Gastrocnemius medialis (tissue), 4 donors: ENCODE results near the gene ARPP19. TPM values are rescaled to one million over a fixed set of nuclear protein-coding genes. Genes with fewer than 3 reads are reported as not detected.
A peak's percentile ranks its signal among the peaks of the same experiment; 100 is the strongest.

Experiments
- ATAC-seq, 2 donors: fragments of 150-250 bp; one replicate each; pipeline ENCODE4 v1.9.1; 2016
- DNase-seq, 2 donors: peaks; one replicate each; pipeline ENCODE4 v3.0.0-alpha.2; 2019
- H3K27ac ChIP-seq, 4 donors: fragments of 200-600 bp; sonication (generic); 1 replicate in 1 of 4; 2 replicates in 3 of 4; pipeline ENCODE4 v1.5.1; 2016 to 2018; ENCODE audit warnings: mild to moderate bottlenecking in 2 of 4, moderate library complexity in 1 of 4
- H3K27me3 ChIP-seq, 3 donors: fragments of 200-600 bp; sonication (generic) in 2 of 3; 1 replicate in 1 of 3; 2 replicates in 2 of 3; pipeline versions ENCODE4 v1.5.1 to v1.6.0; 2016 to 2019; ENCODE audit warnings: mild to moderate bottlenecking in 1 of 3, moderate library complexity in 1 of 3
- H3K36me3 ChIP-seq, 2 donors: fragments of 200-600 bp; sonication (generic) in 1 of 2; one replicate each; pipeline ENCODE4 v1.5.1; 2017 to 2018
- H3K4me1 ChIP-seq, 2 donors: fragments of 200-600 bp; sonication (generic) in 1 of 2; one replicate each; pipeline ENCODE4 v1.5.1; 2016 to 2017; ENCODE audit warnings: mild to moderate bottlenecking in 2 of 2
- H3K4me3 ChIP-seq, 4 donors: fragments of 200-600 bp; sonication (generic) in 3 of 4; 1 replicate in 1 of 4; 2 replicates in 3 of 4; pipeline ENCODE4 v1.5.1; 2016 to 2019; ENCODE audit warnings: mild to moderate bottlenecking in 2 of 4
- H3K9me3 ChIP-seq, 3 donors: fragments of 200-600 bp; sonication (generic) in 2 of 3; 1 replicate in 1 of 3; 2 replicates in 2 of 3; pipeline ENCODE4 v1.5.1; 2016 to 2019
- CTCF ChIP-seq, 5 experiments: fragments of 450-650 bp in 3 of 5; fragments of 200-600 bp in 2 of 5; sonication (generic) in 2 of 5; IDR thresholded peaks in 4 of 5; conservative IDR thresholded peaks in 1 of 5; 1 replicate in 4 of 5; 2 replicates in 1 of 5; pipeline ENCODE4 v1.5.1; 2016 to 2019; ENCODE audit warnings: antibody characterized with exemption in 5 of 5, mild to moderate bottlenecking in 3 of 5, moderate library complexity in 3 of 5
- POLR2A ChIP-seq, 2 donors: fragments of 450-650 bp; IDR thresholded peaks; one replicate each; pipeline ENCODE4 v1.6.1; 2017; ENCODE audit warnings: antibody characterized with exemption in 2 of 2, mild to moderate bottlenecking in 2 of 2, moderate library complexity in 2 of 2
- in situ Hi-C, 4 donors: fragments of 200-750 bp; cut with MboI; loops; one replicate each; pipeline versions ENCODE4 v1.15.0 to v1.8.0; 2017; ENCODE audit warnings: low sequenced_read_pairs in 4 of 4
- intact Hi-C: fragments of 100-400 bp; cut with DNase I; formaldehyde crosslinking; loops from one replicate; pipeline ENCODE4 v1.15.1; 2023; ENCODE audit warnings: low total_unique reads
- total RNA-seq, 4 donors: library from RNA; depleted of rRNA; stranded (reverse); fragments of >200 nt; gene quantifications; one replicate each; pipeline versions ENCODE4 v1.1.0 to v1.2.3, GENCODE V29; 2016

Gene ARPP19
- total RNA-seq, 4 donors from 2014 or later: 153 to 428 (median 207) TPM

- DNase-seq: no peak
- in situ Hi-C loops (loop anchor here in 2 of 4 donors (10.0 kb wide), 2 partner anchors 183 to 207 kb away; no protein-coding TSS in a partner anchor), intact Hi-C loops (loop anchor here (5.0 to 10.0 kb wide), 2 partner anchors 35 to 193 kb away; no protein-coding TSS in a partner anchor)
- H3K36me3 ChIP-seq: no peaks in the 10 kb centered on the region
- ATAC-seq: no peak
- peak overlapping the region; percentile 79 to 93 (median 91) for H3K27ac ChIP-seq
- TF ChIP-seq POLR2A (IDR thresholded peaks at IDR 0.05): no peak
- no peak for TF ChIP-seq CTCF (IDR thresholded peaks at IDR 0.05 in 4 of 5, conservative IDR thresholded peaks at IDR 0.05 in 1 of 5)
- no peaks in the 10 kb centered on the region for H3K9me3 ChIP-seq
- H3K4me1 ChIP-seq: peaks cover 28 to 50% of the 10 kb centered on the region in 2 donors
- H3K4me3 ChIP-seq: peak overlapping the region in 3 of 4 donors; percentile 67 to 94 (median 93)
- H3K27me3 ChIP-seq: no peaks in the 10 kb centered on the region
Observed at GRCh38 chr15:52527196-52527910, 41.5 kb downstream of the ARPP19 start.

GRCh38 chr15:52524223-52525136 is 44.4 kb downstream of the ARPP19 start:
- Histone ChIP-seq H3K4me1 (peaks cover 43 to 56% of the 10 kb centered on the region in 2 donors), H3K27ac (peak overlapping the region; percentile 49 to 69 (median 63)), H3K9me3 (no peaks in the 10 kb centered on the region), H3K36me3 (no peaks in the 10 kb centered on the region), H3K4me3 (no peak overlapping the region), H3K27me3 (no peaks in the 10 kb centered on the region)
- TF ChIP-seq POLR2A (IDR thresholded peaks at IDR 0.05) (no peak), CTCF (IDR thresholded peaks at IDR 0.05 in 4 of 5, conservative IDR thresholded peaks at IDR 0.05 in 1 of 5) (no peak)
- DNase-seq (no peak), ATAC-seq (no peak)
- in situ Hi-C loops (loop anchor here in 2 of 4 donors (10.0 kb wide), 2 partner anchors 180 to 210 kb away; no protein-coding TSS in a partner anchor), intact Hi-C loops (loop anchor here (5.0 to 10.0 kb wide), 2 partner anchors 38 to 190 kb away; no protein-coding TSS in a partner anchor)

- no peak for TF ChIP-seq CTCF (IDR thresholded peaks at IDR 0.05 in 4 of 5, conservative IDR thresholded peaks at IDR 0.05 in 1 of 5)
- TF ChIP-seq POLR2A (IDR thresholded peaks at IDR 0.05): no peak
- H3K9me3 ChIP-seq: no peaks in the 10 kb centered on the region
- H3K36me3 ChIP-seq: no peaks in the 10 kb centered on the region
- H3K27me3 ChIP-seq: no peaks in the 10 kb centered on the region
- H3K4me1 ChIP-seq: peaks cover 43 to 53% of the 10 kb centered on the region in 2 donors
- intact Hi-C loops (loop anchor here (10.0 kb wide), 1 partner anchor 189 kb away; no protein-coding TSS in a partner anchor), in situ Hi-C loops (loop anchor here in 2 of 4 donors (10.0 kb wide), 2 partner anchors 179 to 211 kb away; no protein-coding TSS in a partner anchor)
- H3K27ac ChIP-seq: peak overlapping the region; percentile 49 to 69 (median 63)
- no peak overlapping the region for H3K4me3 ChIP-seq
- ATAC-seq (peak; percentile 76 to 77), DNase-seq (peak; percentile 30 to 31)
Observed at GRCh38 chr15:52523647-52524046, 45.2 kb downstream of the ARPP19 start.

GRCh38 chr15:52523192-52523591 is 45.6 kb downstream of the ARPP19 start:
- Histone ChIP-seq H3K27me3 (no peaks in the 10 kb centered on the region), H3K9me3 (no peaks in the 10 kb centered on the region), H3K36me3 (no peaks in the 10 kb centered on the region), H3K4me1 (peaks cover 40 to 53% of the 10 kb centered on the region in 2 donors), H3K4me3 (no peak overlapping the region), H3K27ac (peak overlapping the region; percentile 49 to 69 (median 63))
- TF ChIP-seq POLR2A (IDR thresholded peaks at IDR 0.05) (no peak), CTCF (IDR thresholded peaks at IDR 0.05 in 4 of 5, conservative IDR thresholded peaks at IDR 0.05 in 1 of 5) (no peak)
- ATAC-seq: no peak
- DNase-seq: no peak
- in situ Hi-C loops: loop anchor here in 2 of 4 donors (10.0 kb wide), 2 partner anchors 178 to 212 kb away; no protein-coding TSS in a partner anchor
- intact Hi-C loops: loop anchor here (10.0 kb wide), 1 partner anchor 188 kb away; no protein-coding TSS in a partner anchor
